Kasumi-1 (cell line): Measurements from ENCODE around the gene OSBPL2.

ENCODE experiments used
- DNase-seq, 2 experiments: peaks; one replicate each; lab custom pipeline; 2025; lab: John Stamatoyannopoulos, UW

Gene OSBPL2

DNA sequence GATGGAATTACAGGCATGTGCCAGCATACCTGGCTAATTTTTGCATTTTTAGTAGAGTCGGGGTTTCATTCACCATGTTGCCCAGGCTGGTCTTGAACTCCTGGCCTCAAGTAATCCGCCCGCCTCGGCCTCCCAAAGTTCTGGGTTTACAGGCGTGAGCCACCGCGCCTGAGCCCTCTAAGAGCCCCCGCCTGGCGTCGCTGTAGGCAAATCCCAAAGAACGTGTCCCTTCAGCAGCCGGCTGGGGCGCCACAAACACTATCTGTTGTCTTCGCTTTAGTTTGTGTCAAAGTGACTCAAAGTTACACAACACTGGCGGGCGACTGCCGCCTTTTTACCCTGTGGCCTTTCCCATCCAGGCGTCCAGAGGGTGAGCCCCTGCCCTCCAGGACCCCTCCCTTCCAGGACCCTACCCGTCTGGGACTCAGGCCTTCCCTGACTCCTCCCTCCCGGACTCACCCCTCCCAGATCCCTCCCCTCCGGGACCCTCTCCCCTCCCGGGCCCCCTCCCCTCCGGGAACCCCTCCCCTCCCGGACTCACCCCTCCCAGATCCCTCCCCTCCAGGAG, 63.5 kb downstream of the OSBPL2 start:
- peak; percentile 95 to 97 for DNase-seq

GRCh38 chr20:62302341-62303061, 64.2 kb downstream of the OSBPL2 start, which contains the start of gene ADRM1:
ADRM1 (plus strand) TSS chr20:62302997; CDS start chr20:62303569, 572 bp downstream.
- DNase-seq, result peak; percentile 92

DNA sequence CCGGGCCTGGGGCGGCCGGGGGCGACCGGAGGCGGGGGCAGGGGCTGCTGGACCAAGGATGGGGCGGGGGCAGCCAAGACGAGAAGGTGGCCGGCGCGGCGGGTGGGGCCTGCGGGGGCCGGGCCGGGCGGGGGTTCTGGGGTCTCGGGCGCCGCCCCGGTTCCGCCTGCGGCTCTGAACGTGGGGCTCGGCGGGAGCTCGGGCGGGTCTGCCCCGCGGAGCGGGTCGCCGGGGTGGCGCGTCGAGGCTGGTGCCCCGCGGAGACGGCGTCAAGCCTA, 64.7 kb downstream of the OSBPL2 start:
- no peak for DNase-seq

DNA sequence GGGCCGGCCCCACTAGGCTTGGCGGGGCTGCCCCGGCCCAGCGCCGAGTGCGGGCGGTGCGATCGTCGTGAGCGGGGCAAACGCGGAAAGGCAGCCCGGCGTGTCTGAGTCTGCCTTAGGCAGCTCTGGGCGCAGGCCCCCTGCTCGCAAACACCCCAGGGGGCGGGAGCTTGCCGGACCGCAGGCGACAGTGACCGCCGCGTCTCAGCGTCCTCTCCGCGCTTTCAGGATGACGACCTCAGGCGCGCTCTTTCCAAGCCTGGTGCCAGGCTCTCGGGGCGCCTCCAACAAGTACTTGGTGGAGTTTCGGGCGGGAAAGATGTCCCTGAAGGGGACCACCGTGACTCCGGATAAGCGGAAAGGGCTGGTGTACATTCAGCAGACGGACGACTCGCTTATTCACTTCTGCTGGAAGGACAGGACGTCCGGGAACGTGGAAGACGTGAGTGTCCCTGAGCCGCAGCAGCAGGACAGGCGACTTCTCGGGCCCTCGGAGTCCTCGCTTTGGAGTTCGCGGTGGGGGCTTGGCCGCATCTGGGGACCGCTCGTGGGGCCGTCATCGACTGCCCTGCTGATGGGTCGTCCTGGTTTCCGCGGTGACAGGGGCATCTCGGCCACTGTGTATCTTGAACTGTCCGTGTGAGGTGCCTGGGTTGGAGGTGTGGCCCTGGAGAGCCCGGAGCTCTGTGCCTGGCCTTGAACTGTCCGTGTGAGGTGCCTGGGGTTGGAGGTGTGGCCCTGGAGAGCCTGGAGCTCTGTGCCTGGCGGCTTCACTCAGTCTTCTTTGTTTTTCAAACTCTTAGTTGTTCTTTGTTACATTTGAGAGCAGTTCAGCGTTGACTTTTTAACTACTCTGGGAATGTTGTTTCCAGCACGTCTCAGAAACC, 65.3 kb downstream of the OSBPL2 start:
- DNase-seq, result peak in 1 of 2 experiments; percentile 15

DNA sequence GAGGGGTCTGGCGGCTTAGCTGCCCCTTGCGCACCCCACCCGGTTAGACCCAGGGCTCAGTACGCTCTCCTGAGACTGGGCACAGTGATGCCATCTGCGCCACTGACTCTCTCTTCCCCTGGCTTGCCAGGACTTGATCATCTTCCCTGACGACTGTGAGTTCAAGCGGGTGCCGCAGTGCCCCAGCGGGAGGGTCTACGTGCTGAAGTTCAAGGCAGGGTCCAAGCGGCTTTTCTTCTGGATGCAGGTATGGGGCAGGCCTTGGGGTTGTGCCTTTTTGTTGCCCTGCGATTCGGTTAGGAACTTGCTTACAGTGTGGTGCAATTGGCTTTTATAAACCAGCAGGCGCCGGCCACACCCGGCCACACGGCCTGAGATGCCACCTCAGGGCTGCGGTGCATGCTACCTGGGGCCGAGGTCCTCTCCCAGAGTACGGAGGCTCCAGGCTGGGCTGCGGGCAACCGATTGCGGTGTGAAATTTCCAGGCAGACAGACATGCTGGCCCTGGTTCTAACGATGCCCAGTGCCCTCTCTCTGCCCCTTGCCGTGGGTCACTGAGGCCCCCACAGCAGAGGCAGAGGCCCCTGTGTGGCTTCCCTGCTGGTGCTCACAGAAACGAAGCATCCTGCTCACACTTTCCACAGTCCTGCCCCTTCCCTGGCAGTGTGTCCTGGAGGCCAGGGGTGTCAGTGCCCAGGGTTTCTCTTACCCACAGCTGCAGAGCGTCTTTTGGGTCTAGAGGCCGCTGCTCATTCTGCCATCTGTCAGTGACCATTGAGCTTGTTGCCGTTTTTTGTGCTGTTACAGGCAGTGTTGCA, 66.2 kb downstream of the OSBPL2 start:
- DNase-seq, result peak in 1 of 2 experiments; percentile 8

DNA sequence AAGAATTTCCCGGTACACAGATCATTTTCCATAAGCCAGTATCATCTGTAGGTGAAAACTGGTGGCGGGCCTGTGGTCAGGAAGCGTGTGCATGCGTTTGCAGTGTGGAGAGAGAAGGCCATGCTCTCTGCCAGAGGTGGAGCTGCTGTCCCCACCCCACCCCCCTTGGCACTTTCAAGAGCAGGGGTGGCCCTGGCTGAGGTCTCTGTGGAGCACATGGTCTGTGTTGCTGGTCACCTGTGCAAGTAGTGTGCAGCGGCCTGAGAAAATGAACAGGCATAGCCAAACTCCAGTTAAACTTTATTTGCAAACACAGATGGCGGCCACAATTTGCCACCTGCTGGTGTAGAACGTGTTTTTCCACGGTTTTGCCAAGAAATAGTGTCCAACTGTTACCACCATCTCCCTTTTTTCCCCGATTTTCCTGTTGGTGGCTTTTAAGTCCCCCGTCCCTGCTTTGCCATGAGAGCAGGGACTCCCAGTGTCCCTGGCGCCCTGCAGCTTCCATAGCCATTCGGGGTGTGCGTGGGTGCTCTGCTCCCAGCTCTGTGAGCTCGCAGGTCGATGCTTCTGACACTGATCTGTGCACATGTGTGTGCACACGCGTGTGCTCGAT, 66.9 kb downstream of the OSBPL2 start:
- peak; percentile 66 to 83 for DNase-seq

DNA sequence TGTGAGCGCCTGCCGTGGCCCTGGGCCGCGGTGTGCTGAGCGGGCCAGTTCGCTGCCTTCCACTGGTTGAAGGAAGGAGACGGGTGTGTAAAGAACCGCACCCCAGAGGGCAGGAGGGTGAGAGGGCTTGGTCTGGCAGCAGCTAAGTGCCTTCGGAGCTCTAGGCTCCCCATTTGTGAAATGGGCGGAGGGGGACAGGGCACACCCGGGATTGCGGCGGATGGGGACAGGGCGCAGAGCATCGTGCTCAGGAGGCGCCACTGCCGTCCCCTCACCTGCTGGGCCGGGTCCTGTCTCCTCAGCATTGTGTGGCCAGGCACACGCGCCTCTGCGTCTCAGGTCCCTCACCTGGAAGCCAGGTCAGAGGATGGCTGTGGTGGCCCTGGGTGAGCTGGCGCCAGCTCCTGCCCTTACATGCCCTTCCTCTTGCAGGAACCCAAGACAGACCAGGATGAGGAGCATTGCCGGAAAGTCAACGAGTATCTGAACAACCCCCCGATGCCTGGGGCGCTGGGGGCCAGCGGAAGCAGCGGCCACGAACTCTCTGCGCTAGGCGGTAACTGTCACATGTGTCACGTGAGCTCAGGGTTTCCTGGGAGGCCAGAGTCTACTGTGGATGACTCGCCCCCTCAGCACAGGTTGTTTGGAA, 67.6 kb downstream of the OSBPL2 start:
- DNase-seq, result peak; percentile 96 to 97

- peak in 1 of 2 experiments; percentile 12 for DNase-seq
These were observed 68.3 kb downstream of the OSBPL2 start for GRCh38 chr20:62306414-62307187.

- DNase-seq, result no peak
These were observed 69.1 kb downstream of the OSBPL2 start for GRCh38 chr20:62307226-62308101.

DNA sequence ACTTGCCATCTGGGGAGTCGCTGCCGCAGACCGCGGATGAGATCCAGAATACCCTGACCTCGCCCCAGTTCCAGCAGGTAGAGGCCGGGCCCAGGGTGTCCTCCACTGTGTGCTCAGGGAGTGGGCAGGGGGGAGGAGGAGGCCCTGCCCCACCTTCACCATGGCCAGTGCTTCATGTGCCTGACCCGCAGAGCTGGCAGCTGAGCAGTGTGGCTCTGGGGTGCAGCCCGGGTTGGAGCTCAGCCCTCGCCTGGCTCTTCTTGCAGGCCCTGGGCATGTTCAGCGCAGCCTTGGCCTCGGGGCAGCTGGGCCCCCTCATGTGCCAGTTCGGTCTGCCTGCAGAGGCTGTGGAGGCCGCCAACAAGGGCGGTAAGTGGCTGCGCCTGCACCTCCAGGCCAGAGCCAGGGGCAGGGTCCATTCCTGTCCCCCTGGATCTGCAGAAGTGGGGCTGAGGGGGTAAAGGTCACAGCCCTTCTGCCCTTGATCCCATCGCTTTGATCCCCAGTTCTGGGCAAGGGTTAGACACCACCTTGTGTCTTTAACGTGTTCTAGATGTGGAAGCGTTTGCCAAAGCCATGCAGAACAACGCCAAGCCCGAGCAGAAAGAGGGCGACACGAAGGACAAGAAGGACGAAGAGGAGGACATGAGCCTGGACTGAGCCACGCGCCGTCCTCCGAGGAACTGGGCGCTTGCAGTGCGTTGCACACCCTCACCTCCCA, 69.9 kb downstream of the OSBPL2 start:
- no peak for DNase-seq

DNA sequence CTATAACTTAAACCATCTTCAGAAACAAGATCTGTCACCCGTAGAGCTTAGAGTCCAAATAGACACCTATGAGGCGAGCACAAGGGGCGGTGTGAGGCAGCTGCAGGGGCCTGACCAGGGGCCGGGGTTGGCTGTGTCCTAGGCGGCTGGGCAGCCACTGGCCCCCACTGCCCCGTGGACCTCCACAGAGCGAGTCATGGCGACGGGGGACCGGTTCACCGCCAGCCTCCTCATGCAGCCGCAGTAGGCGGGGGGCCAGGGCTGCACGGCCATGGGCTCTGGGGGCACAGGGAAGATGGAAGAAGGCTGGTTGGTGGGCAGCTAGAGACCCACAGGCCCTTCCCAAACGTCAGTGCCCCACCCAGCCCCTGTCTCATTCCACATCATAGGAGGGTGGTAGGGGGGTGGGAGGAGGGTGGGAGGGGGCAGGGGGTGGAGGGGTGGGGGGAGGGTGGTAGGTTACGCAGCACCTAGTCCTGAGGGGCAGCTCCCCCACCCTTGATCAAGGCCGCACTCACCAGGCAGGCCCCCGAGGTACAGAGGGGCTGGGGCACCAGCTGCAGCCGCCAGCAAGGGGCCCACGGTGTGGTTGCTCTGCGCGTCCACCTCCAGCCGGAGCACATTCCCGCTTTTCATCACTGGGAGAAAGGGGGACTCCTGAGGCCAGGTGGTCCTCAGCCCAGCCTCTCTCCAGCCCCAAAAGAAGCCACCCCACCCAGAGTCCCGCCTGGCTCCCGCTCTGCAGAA, 71.0 kb downstream of the OSBPL2 start:
- no peak for DNase-seq

GRCh38 chr20:62309947-62310756, 71.8 kb downstream of the OSBPL2 start:
- no peak for DNase-seq

DNA sequence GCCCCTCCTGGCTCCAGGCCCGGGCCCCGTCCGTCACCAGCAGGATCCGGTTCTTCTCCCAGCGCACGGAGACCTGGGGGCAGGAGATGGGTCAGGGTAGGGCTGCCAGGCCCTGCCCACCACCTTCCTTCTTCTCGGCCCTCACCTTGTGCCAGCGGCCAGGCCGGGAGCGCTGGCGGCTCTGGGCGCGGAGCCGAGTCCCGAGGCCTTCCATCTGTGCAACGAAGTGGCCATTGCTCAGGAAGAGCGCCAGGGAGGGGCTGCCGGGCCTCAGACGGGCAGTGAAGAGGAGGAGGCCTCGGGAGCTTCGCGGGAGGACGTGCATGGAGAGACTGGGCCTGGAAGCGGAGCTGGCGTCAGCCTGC, 72.4 kb downstream of the OSBPL2 start:
- DNase-seq, result no peak

DNA sequence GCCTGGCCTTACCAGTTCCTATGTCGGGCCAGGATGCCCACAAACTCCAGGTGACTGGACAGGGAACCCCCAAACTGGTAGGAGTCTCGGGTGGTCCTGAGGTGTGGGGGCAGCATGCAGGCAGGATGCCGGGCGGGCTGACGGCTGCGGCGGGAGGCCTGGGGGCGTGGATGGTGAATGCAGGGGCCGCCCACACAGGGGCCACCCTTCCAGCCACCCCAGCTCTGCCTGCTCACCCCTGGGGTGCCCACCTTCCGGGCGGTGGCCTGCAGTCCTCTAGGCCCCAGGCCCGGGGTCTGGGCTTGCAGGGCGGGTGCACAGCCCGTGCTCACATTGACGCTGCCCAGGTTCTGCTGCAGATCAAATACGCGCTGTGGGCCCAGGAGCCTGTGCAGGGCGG, 72.8 kb downstream of the OSBPL2 start:
- DNase-seq, result no peak

- DNase-seq, result no peak
These were observed 73.7 kb downstream of the OSBPL2 start for GRCh38 chr20:62311832-62312661.

GRCh38 chr20:62312662-62312977, 74.3 kb downstream of the OSBPL2 start:
- no peak for DNase-seq
